Renal pelvis (tissue), 4 donors: ENCODE data around the gene ASAP2. TPM values are rescaled to one million over a fixed set of nuclear protein-coding genes. Genes with fewer than 3 reads are reported as not detected.

ENCODE experiments used
- DNase-seq: peaks from one replicate; pipeline ENCODE4 v3.0.0-alpha.2; 2013
- polyA plus RNA-seq, 3 donors: library from polyadenylated mRNA; unstranded; fragments of 120-200 nt; gene quantifications; one replicate each; pipeline ENCODE4 v1.2.1, GENCODE V29; 2013; ENCODE audit not compliant: insufficient read length in 3 of 3

The ASAP2 gene
- polyA plus RNA-seq, 3 donors, result 53.4 to 64.2 (median 57.3) TPM

- DNase-seq, result no peak
Measured at GRCh38 chr2:9342659-9343058, 136.0 kb downstream of the ASAP2 start.

GRCh38 chr2:9343524-9343923, 136.9 kb downstream of the ASAP2 start:
- no peak for DNase-seq

- DNase-seq, result no peak
Measured at GRCh38 chr2:9344434-9344833, 137.8 kb downstream of the ASAP2 start.

- no peak for DNase-seq
Measured at GRCh38 chr2:9345343-9345742, 138.7 kb downstream of the ASAP2 start.

GRCh38 chr2:9345997-9346396, 139.4 kb downstream of the ASAP2 start:
- no peak for DNase-seq

GRCh38 chr2:9346885-9347284, 140.3 kb downstream of the ASAP2 start:
- DNase-seq, result no peak

GRCh38 chr2:9347411-9347881, 140.8 kb downstream of the ASAP2 start:
- no peak for DNase-seq

GRCh38 chr2:9354318-9354717, 147.7 kb downstream of the ASAP2 start:
- DNase-seq, result no peak

GRCh38 chr2:9355270-9355669, 148.7 kb downstream of the ASAP2 start:
- DNase-seq, result no peak

- no peak for DNase-seq
Measured at GRCh38 chr2:9355716-9356115, 149.1 kb downstream of the ASAP2 start.

- DNase-seq, result no peak
Measured at GRCh38 chr2:9356261-9356660, 149.6 kb downstream of the ASAP2 start.

- DNase-seq, result no peak
Measured at GRCh38 chr2:9358846-9359245, 152.2 kb downstream of the ASAP2 start.

GRCh38 chr2:9359463-9359862, 152.9 kb downstream of the ASAP2 start:
- DNase-seq, result no peak

- no peak for DNase-seq
Measured at GRCh38 chr2:9360110-9360509, 153.5 kb downstream of the ASAP2 start.

GRCh38 chr2:9360701-9361100, 154.1 kb downstream of the ASAP2 start:
- DNase-seq, result no peak

- no peak for DNase-seq
Measured at GRCh38 chr2:9364373-9364772, 157.8 kb downstream of the ASAP2 start.

GRCh38 chr2:9364791-9365497, 158.3 kb downstream of the ASAP2 start:
- no peak for DNase-seq

- DNase-seq, result no peak
Measured at GRCh38 chr2:9365498-9366019, 158.9 kb downstream of the ASAP2 start.

- no peak for DNase-seq
Measured at GRCh38 chr2:9366026-9366425, 159.4 kb downstream of the ASAP2 start.

- DNase-seq, result no peak
Measured at GRCh38 chr2:9370746-9371145, 164.1 kb downstream of the ASAP2 start.

GRCh38 chr2:9373047-9373446, 166.4 kb downstream of the ASAP2 start:
- no peak for DNase-seq

GRCh38 chr2:9373476-9373875, 166.9 kb downstream of the ASAP2 start:
- no peak for DNase-seq

GRCh38 chr2:9374071-9374730, 167.6 kb downstream of the ASAP2 start:
- DNase-seq, result no peak
